Gastrocnemius medialis (tissue), 4 donors: Measurements from ENCODE around the gene CFAP141.

ENCODE experiments used
- POLR2A ChIP-seq, 2 donors: fragments of 450-650 bp; IDR thresholded peaks; one replicate each; pipeline ENCODE4 v1.6.1; 2017; ENCODE audit warnings: antibody characterized with exemption in 2 of 2, mild to moderate bottlenecking in 2 of 2, moderate library complexity in 2 of 2
- TF ChIP-seq, protein P1 (sequence below), 5 experiments: fragments of 450-650 bp in 3 of 5; fragments of 200-600 bp in 2 of 5; sonication (generic) in 2 of 5; IDR thresholded peaks in 4 of 5; conservative IDR thresholded peaks in 1 of 5; 1 replicate in 4 of 5; 2 replicates in 1 of 5; pipeline ENCODE4 v1.5.1; 2016 to 2019; ENCODE audit warnings: antibody characterized with exemption in 5 of 5, mild to moderate bottlenecking in 3 of 5, moderate library complexity in 3 of 5

DNA sequence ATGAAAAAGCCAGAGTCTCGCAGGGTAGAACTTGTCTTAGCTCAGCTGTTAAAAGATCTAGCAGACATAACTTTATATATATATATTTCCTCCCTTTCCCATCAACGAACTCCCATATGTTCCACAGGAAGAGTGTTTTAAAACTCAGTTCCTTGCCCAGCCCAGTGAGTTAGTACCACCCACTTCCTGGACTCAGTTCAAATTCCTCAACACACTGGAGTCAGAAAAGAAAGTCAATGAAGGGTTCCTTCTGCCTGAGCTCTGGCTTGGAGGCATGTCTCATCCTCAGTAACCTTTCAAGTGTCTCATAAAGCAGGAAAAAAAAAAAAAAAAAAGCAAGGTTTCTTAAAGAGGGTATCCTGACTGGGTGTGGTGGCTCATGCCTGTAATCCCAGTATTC, 29.8 kb downstream of the CFAP141 start:
- TF ChIP-seq POLR2A (IDR thresholded peaks at IDR 0.05): no peak
- TF ChIP-seq, protein P1, sequence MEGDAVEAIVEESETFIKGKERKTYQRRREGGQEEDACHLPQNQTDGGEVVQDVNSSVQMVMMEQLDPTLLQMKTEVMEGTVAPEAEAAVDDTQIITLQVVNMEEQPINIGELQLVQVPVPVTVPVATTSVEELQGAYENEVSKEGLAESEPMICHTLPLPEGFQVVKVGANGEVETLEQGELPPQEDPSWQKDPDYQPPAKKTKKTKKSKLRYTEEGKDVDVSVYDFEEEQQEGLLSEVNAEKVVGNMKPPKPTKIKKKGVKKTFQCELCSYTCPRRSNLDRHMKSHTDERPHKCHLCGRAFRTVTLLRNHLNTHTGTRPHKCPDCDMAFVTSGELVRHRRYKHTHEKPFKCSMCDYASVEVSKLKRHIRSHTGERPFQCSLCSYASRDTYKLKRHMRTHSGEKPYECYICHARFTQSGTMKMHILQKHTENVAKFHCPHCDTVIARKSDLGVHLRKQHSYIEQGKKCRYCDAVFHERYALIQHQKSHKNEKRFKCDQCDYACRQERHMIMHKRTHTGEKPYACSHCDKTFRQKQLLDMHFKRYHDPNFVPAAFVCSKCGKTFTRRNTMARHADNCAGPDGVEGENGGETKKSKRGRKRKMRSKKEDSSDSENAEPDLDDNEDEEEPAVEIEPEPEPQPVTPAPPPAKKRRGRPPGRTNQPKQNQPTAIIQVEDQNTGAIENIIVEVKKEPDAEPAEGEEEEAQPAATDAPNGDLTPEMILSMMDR (IDR thresholded peaks at IDR 0.05 in 4 of 5, conservative IDR thresholded peaks at IDR 0.05 in 1 of 5): no peak
